GM12878 (cell line): Measurements from ENCODE around the gene LPAR6.

Experiments
- CBX3 ChIP-seq: fragments of 200-600 bp; sonication (generic); IDR thresholded peaks from 2 replicates; pipeline ENCODE4 v1.6.1; 2016; ENCODE audit warnings: low read depth, borderline replicate concordance
- CREB1 ChIP-seq: IDR thresholded peaks from 2 replicates; pipeline ENCODE4 v1.6.1; 2012; ENCODE audit warnings: low read depth, mild to moderate bottlenecking, inconsistent platforms
- EP300 ChIP-seq, 2 experiments: fragments of 150-350 bp in 1 of 2; IDR thresholded peaks; 2 replicates each; pipeline ENCODE4 v1.6.1; 2011 to 2012; ENCODE audit warnings: low read depth in 2 of 2, low read length in 2 of 2, borderline replicate concordance in 1 of 2, improper control_type of control experiment in 1 of 2, inconsistent platforms in 1 of 2; ENCODE audit not compliant: control insufficient read depth in 1 of 2
- NBN ChIP-seq: fragments of 450-650 bp; IDR thresholded peaks from 2 replicates; pipeline ENCODE4 v1.6.1; 2016
- POLR2A ChIP-seq: IDR thresholded peaks from 2 replicates; pipeline ENCODE4 v1.6.1; 2011; ENCODE audit warnings: low read depth, mild to moderate bottlenecking, low read length
- RAD21 ChIP-seq: IDR thresholded peaks from 2 replicates; pipeline ENCODE4 v1.6.1; 2011; ENCODE audit warnings: mild to moderate bottlenecking, low read depth, low read length, moderate library complexity; ENCODE audit not compliant: insufficient read depth
- SP1 ChIP-seq: IDR thresholded peaks from one replicate; pipeline ENCODE4 v1.6.1; 2011; ENCODE audit warnings: low read depth, low read length

DNA sequence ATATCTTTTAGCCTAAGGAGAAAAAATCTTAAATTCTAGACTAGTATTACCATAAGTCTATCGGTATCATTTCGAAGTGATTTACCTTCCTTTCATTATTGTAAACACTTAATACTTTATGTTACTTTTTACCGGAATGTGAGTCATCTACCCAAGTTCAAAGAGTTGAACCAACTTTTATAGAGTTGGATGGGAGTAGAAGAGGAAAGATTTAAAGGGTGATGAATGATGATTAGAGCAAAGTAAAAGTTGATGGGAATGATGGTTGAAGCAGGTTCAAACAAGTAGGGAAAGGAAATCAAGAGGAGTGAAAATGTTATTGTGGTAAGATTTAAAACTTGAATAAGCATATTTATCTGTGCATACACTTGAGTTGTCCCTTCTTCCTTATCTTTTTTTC, 11.3 kb upstream of the LPAR6 start:
- TF ChIP-seq SP1 (no peak), RAD21 (no peak), CBX3 (no peak), CREB1 (no peak), NBN (no peak), POLR2A (no peak), EP300 (IDR thresholded peaks at IDR 0.05; ENCODE audit: borderline replicate concordance in 1 of 2, control insufficient read depth in 1 of 2, low read depth in 2 of 2, low read length in 2 of 2) (no peak)
